OCI-LY3 (cell line): Measurements from ENCODE around the gene NUDCD2.

ENCODE experiments used
- CTCF ChIP-seq: fragments of 200-600, 300-600 bp; sonication (generic); IDR thresholded peaks from 2 replicates; pipeline ENCODE4 v1.5.1; 2014; ENCODE audit warnings: antibody characterized with exemption, low read length, low read depth
- EZH2phosphoT487 ChIP-seq: fragments of 200-600 bp; shearing (Covaris generic); IDR thresholded peaks from 2 replicates; pipeline ENCODE4 v1.6.1; 2018; ENCODE audit warnings: antibody characterized with exemption, mixed run types, low read depth

- no peak for TF ChIP-seq CTCF
- TF ChIP-seq EZH2phosphoT487: no peak
Measured at GRCh38 chr5:163440954-163441353, 18.9 kb downstream of the NUDCD2 start.
